ENCODE measurements around the gene FHIP2A.
"Not testable (repeated sequence)": the region's sequence is repeated elsewhere in the genome, so short reads cannot be mapped to it uniquely, and the experiment has no call there.

The FHIP2A gene, protein sequence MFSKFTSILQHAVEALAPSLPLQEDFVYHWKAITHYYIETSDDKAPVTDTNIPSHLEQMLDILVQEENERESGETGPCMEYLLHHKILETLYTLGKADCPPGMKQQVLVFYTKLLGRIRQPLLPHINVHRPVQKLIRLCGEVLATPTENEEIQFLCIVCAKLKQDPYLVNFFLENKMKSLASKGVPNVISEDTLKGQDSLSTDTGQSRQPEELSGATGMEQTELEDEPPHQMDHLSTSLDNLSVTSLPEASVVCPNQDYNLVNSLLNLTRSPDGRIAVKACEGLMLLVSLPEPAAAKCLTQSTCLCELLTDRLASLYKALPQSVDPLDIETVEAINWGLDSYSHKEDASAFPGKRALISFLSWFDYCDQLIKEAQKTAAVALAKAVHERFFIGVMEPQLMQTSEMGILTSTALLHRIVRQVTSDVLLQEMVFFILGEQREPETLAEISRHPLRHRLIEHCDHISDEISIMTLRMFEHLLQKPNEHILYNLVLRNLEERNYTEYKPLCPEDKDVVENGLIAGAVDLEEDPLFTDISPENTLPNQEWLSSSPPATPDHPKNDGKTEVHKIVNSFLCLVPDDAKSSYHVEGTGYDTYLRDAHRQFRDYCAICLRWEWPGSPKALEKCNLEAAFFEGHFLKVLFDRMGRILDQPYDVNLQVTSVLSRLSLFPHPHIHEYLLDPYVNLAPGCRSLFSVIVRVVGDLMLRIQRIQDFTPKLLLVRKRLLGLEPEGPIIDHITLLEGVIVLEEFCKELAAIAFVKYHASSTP

DNA sequence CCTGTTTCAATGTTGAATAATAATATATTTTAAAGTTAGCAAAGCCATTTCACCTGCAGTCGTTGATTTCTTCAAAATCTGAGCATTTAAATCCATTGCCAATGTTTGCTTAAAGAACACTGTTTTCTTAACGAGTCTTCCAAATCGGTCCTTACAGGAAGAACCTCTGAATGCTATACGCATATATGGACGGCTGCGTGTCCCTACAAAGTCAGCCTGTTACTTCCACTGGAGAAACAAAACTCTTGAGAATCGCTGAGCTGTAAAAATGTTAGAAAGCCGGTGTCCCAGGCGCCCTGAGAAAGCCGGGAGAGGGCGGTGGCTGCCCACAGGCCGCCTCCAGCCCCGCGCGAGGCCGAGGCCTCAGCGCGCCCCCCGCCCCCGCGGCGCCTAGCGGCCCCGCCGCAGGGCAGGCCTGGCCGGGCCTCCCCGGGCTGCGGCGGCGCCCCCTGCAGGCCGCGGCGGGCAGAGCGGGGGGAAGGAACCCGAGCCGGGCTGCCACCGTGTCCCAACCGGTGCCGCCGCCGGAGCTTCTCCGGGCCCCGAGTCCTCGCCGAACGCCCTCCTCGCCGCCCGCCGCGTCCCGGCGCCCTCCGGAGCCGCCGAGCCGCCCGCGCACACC is at the start of gene FHIP2A:
Gene FHIP2A, plus strand, starts transcription at position 488 of the 622 bp plus-strand sequence. CDS start 299 bp downstream, outside the sequence.
- Histone ChIP-seq H3K4me2 (ENCODE audit: low read length) (peak within 1 kb of the TSS; percentile 98), H3K36me3 (ENCODE audit: insufficient read depth, low read length) (no peaks in the 10 kb centered on the region), H3K27ac (ENCODE audit: low read depth, low read length, poor library complexity, severe bottlenecking) (peak within 1 kb of the TSS; percentile 38), H2AFZ (ENCODE audit: low read length) (peak within 1 kb of the TSS; percentile 91), H3K4me3 (ENCODE audit: low read depth, low read length, poor library complexity, severe bottlenecking) (peak within 1 kb of the TSS; percentile 84), H4K20me1 (ENCODE audit: insufficient read depth, low read length) (no peaks in the 10 kb centered on the region), H3F3A (ENCODE audit: insufficient read depth, low read length) (no peaks in the 10 kb centered on the region), H3K9ac (ENCODE audit: low read length) (peak within 1 kb of the TSS; percentile 95), H3K27me3 (ENCODE audit: insufficient read depth, low read length) (peaks cover 7% of the 10 kb centered on the region; the same call in 1 of the 2 replicates), H3K9me3 (ENCODE audit: low read length) (no peaks in the 10 kb centered on the region), H3K79me2 (ENCODE audit: insufficient read depth, low read length) (no peaks in the 10 kb centered on the region), H3K4me1 (ENCODE audit: insufficient read depth, low read length, severe bottlenecking) (peaks cover 11% of the 10 kb centered on the region), H3K9me2 (ENCODE audit: low read depth, low read length) (no peaks in the 10 kb centered on the region)
- no peak for TF ChIP-seq EZH2 (IDR thresholded peaks at IDR 0.05; ENCODE audit: borderline replicate concordance, low read length)
- TF ChIP-seq, protein P1, sequence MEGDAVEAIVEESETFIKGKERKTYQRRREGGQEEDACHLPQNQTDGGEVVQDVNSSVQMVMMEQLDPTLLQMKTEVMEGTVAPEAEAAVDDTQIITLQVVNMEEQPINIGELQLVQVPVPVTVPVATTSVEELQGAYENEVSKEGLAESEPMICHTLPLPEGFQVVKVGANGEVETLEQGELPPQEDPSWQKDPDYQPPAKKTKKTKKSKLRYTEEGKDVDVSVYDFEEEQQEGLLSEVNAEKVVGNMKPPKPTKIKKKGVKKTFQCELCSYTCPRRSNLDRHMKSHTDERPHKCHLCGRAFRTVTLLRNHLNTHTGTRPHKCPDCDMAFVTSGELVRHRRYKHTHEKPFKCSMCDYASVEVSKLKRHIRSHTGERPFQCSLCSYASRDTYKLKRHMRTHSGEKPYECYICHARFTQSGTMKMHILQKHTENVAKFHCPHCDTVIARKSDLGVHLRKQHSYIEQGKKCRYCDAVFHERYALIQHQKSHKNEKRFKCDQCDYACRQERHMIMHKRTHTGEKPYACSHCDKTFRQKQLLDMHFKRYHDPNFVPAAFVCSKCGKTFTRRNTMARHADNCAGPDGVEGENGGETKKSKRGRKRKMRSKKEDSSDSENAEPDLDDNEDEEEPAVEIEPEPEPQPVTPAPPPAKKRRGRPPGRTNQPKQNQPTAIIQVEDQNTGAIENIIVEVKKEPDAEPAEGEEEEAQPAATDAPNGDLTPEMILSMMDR (IDR thresholded peaks at IDR 0.05; ENCODE audit: low read length) = peak; percentile 28

DNA sequence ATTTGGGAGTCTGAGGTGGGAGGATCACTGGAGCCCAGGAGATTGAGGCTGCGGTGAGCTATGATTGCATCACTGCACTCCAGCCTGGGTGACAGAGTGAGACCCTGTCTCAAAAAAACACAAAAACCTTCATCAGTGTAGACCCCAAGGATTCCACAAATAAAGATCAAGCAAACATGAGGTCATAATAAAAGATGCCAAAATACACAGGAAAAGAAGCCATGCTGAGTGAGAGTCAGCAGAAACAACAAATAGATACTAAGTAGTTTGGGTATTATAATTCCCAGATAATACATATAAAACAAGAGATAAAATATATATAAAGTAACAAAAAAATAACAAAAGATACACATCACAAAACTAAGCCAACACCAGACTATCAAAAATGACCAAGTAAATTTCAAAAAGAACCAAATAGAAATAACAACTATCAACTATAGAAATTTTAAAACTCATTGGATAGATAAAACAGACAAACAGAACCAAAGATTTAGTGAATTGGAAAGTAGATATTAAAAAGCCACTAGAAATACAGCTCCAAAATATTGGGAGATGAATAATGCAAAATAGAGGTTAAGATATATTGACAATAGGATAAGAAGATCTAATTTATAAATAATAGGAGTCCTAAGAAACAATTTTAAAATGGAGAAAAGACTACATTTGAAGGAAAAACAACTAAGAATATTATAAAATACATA is 48.9 kb upstream of the FHIP2A start:
- H3K27ac ChIP-seq (ENCODE audit: low read depth, low read length, poor library complexity, severe bottlenecking) = no peak overlapping the region
- no peaks in the 10 kb centered on the region; the same call in 1 of the 2 replicates for H3K27me3 ChIP-seq (ENCODE audit: insufficient read depth, low read length)
- H3F3A ChIP-seq (ENCODE audit: insufficient read depth, low read length) = no peaks in the 10 kb centered on the region
- no peaks in the 10 kb centered on the region for H3K79me2 ChIP-seq (ENCODE audit: insufficient read depth, low read length)
- no peaks in the 10 kb centered on the region for H3K9me2 ChIP-seq (ENCODE audit: low read depth, low read length)
- H3K9me3 ChIP-seq (ENCODE audit: low read length) = no peaks in the 10 kb centered on the region
- H4K20me1 ChIP-seq (ENCODE audit: insufficient read depth, low read length) = no peaks in the 10 kb centered on the region
- H3K4me2 ChIP-seq (ENCODE audit: low read length) = no peak overlapping the region
- TF ChIP-seq EZH2 (IDR thresholded peaks at IDR 0.05; ENCODE audit: borderline replicate concordance, low read length) = no peak
- TF ChIP-seq, protein P1 (IDR thresholded peaks at IDR 0.05; ENCODE audit: low read length) = no peak
- H2AFZ ChIP-seq (ENCODE audit: low read length) = no peak overlapping the region
- no peak overlapping the region for H3K4me3 ChIP-seq (ENCODE audit: low read depth, low read length, poor library complexity, severe bottlenecking)
- H3K4me1 ChIP-seq (ENCODE audit: insufficient read depth, low read length, severe bottlenecking) = no peaks in the 10 kb centered on the region
- no peaks in the 10 kb centered on the region for H3K36me3 ChIP-seq (ENCODE audit: insufficient read depth, low read length)
- H3K9ac ChIP-seq (ENCODE audit: low read length) = no peak overlapping the region

DNA sequence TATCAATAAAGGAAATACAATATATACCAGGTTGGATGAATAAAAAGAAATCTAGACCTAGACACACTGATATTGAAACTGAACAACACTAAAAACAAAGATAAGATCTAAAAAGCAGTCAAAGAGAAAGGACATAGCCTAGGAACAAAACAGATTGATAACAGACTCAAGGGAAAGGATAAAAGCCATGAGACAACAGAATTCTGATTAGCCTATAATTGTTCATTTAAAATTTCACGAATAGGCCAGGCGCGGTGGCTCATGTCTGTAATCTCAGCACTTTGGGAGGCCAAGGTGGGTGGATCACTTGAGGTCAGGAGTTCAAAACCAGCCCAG is 48.4 kb upstream of the FHIP2A start:
- TF ChIP-seq EZH2 (IDR thresholded peaks at IDR 0.05; ENCODE audit: borderline replicate concordance, low read length) = no peak
- TF ChIP-seq, protein P1 (IDR thresholded peaks at IDR 0.05; ENCODE audit: low read length) = no peak
- Histone ChIP-seq H3K4me2 (ENCODE audit: low read length) (no peak overlapping the region), H3K9me3 (ENCODE audit: low read length) (no peaks in the 10 kb centered on the region), H2AFZ (ENCODE audit: low read length) (no peak overlapping the region), H3K36me3 (ENCODE audit: insufficient read depth, low read length) (no peaks in the 10 kb centered on the region), H3K79me2 (ENCODE audit: insufficient read depth, low read length) (no peaks in the 10 kb centered on the region), H3K27ac (ENCODE audit: low read depth, low read length, poor library complexity, severe bottlenecking) (no peak overlapping the region), H3K9me2 (ENCODE audit: low read depth, low read length) (no peaks in the 10 kb centered on the region), H3F3A (ENCODE audit: insufficient read depth, low read length) (no peaks in the 10 kb centered on the region), H3K9ac (ENCODE audit: low read length) (no peak overlapping the region), H4K20me1 (ENCODE audit: insufficient read depth, low read length) (no peaks in the 10 kb centered on the region), H3K4me1 (ENCODE audit: insufficient read depth, low read length, severe bottlenecking) (no peaks in the 10 kb centered on the region), H3K27me3 (ENCODE audit: insufficient read depth, low read length) (peaks cover under 1% of the 10 kb centered on the region), H3K4me3 (ENCODE audit: low read depth, low read length, poor library complexity, severe bottlenecking) (no peak overlapping the region)

DNA sequence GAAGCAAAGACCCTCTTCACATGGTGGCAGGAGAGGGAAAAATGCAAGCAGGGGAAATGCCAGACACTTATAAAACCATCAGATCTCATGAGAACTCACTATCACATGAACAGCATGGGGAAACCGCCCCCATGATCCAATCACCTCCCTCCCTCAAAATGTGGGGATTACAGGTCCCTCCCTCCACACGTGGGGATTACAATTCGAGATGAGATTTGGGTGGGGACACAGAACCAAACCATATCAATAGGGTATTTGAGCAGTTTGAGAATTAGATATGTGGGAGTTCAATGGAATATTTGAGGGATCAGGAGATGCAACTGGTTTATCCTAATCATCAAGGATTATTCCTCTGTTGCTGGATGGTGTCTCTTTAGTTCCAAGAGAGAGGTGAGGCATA is 46.5 kb upstream of the FHIP2A start:
- H3K4me3 ChIP-seq (ENCODE audit: low read depth, low read length, poor library complexity, severe bottlenecking); H3F3A ChIP-seq (ENCODE audit: insufficient read depth, low read length); H3K9me2 ChIP-seq (ENCODE audit: low read depth, low read length); H3K9ac ChIP-seq (ENCODE audit: low read length); H3K4me2 ChIP-seq (ENCODE audit: low read length); H3K36me3 ChIP-seq (ENCODE audit: insufficient read depth, low read length); H3K79me2 ChIP-seq (ENCODE audit: insufficient read depth, low read length); H3K27ac ChIP-seq (ENCODE audit: low read depth, low read length, poor library complexity, severe bottlenecking); H2AFZ ChIP-seq (ENCODE audit: low read length); H3K27me3 ChIP-seq (ENCODE audit: insufficient read depth, low read length); H3K9me3 ChIP-seq (ENCODE audit: low read length); H4K20me1 ChIP-seq (ENCODE audit: insufficient read depth, low read length); H3K4me1 ChIP-seq (ENCODE audit: insufficient read depth, low read length, severe bottlenecking): not testable (repeated sequence)
